WTC11 (cell line): ENCODE measurements around the gene LYRM4. TPM values are rescaled to one million over a fixed set of nuclear protein-coding genes. Genes with fewer than 3 reads are reported as not detected.

ENCODE experiments used
- ATAC-seq: fragments of 200-7000 bp; cut with Tn5 transposase; 2 replicates; pipeline ENCODE4 v1.10.0; 2021; ENCODE audit warnings: mild to moderate bottlenecking, moderate library complexity
- CTCF ChIA-PET: fragments of 300-600 bp; sonication (Branson Sonifier 250); formaldehyde crosslinking; loops from one replicate; lab custom pipeline; 2021; ENCODE audit warnings: antibody characterized with exemption; lab: Charles Lee
- POLR2A ChIA-PET: fragments of 350-600 bp; sonication (Branson Sonifier 250); formaldehyde crosslinking; loops from one replicate; lab custom pipeline; 2021; ENCODE audit warnings: antibody characterized with exemption; lab: Charles Lee
- DNase-seq: peaks from one replicate; pipeline ENCODE4 v3.0.0; 2021; ENCODE audit warnings: low spot score
- H3K27ac Mint-ChIP-seq: 2 replicates; pipeline ENCODE4 v1.8.0; 2021; ENCODE audit warnings: mixed read lengths
- H3K27me3 Mint-ChIP-seq: 2 replicates; pipeline ENCODE4 v1.8.0; 2021; ENCODE audit warnings: low read depth, mild to moderate bottlenecking, moderate library complexity, mixed read lengths
- H3K36me3 Mint-ChIP-seq: 2 replicates; pipeline ENCODE4 v1.8.0; 2021; ENCODE audit warnings: mixed read lengths
- H3K4me1 Mint-ChIP-seq: 2 replicates; pipeline ENCODE4 v1.8.0; 2022; ENCODE audit warnings: mixed read lengths
- H3K4me3 Mint-ChIP-seq: 2 replicates; pipeline ENCODE4 v1.8.0; 2021; ENCODE audit warnings: mild to moderate bottlenecking, moderate library complexity, mixed read lengths
- H3K9me3 Mint-ChIP-seq: 2 replicates; pipeline ENCODE4 v1.8.0; 2021; ENCODE audit warnings: mixed read lengths
- ELF4 ChIP-seq: sonication (generic); formaldehyde crosslinking; IDR thresholded peaks from 2 replicates; pipeline ENCODE4 v1.8.1; 2022; ENCODE audit warnings: low read depth, mild to moderate bottlenecking, moderate library complexity, missing genetic modification reagents
- GABPB1 ChIP-seq: sonication (generic); formaldehyde crosslinking; IDR thresholded peaks from 2 replicates; pipeline ENCODE4 v1.8.1; 2023; ENCODE audit warnings: mild to moderate bottlenecking, missing genetic modification reagents
- NFATC4 ChIP-seq: fragments of 250-450 bp; sonication (Bioruptor Pico); IDR thresholded peaks from 2 replicates; pipeline ENCODE4 v1.9.0; 2021; ENCODE audit warnings: mild to moderate bottlenecking
- NR3C1 ChIP-seq: sonication (generic); formaldehyde crosslinking; conservative IDR thresholded peaks from 2 replicates; pipeline ENCODE4 v1.8.1; 2023; ENCODE audit warnings: low read depth, mild to moderate bottlenecking, missing genetic modification reagents
- SOX15 ChIP-seq: fragments of 250-450 bp; sonication (Bioruptor Pico); IDR thresholded peaks from 2 replicates; pipeline ENCODE4 v1.9.0; 2021; ENCODE audit warnings: mild to moderate bottlenecking
- TEAD1 ChIP-seq: sonication (generic); formaldehyde crosslinking; IDR thresholded peaks from 2 replicates; pipeline ENCODE4 v1.8.0; 2022; ENCODE audit warnings: mild to moderate bottlenecking, missing genetic modification reagents
- ZBTB21 ChIP-seq: sonication (generic); formaldehyde crosslinking; IDR thresholded peaks from 2 replicates; pipeline ENCODE4 v1.8.1; 2023; ENCODE audit warnings: mild to moderate bottlenecking, missing genetic modification reagents, borderline replicate concordance
- ZNF121 ChIP-seq: sonication (generic); formaldehyde crosslinking; IDR thresholded peaks from 2 replicates; pipeline ENCODE4 v1.8.0; 2023; ENCODE audit warnings: missing genetic modification reagents
- ZNF219 ChIP-seq: sonication (generic); formaldehyde crosslinking; IDR thresholded peaks from 2 replicates; pipeline ENCODE4 v1.8.0; 2023; ENCODE audit warnings: missing genetic modification reagents, mild to moderate bottlenecking, borderline replicate concordance
- ZNF263 ChIP-seq: sonication (generic); formaldehyde crosslinking; IDR thresholded peaks from 2 replicates; pipeline ENCODE4 v1.8.1; 2022; ENCODE audit warnings: low read depth, mild to moderate bottlenecking, moderate library complexity, missing genetic modification reagents
- ZNF317 ChIP-seq: sonication (generic); formaldehyde crosslinking; IDR thresholded peaks from 2 replicates; pipeline ENCODE4 v1.8.1; 2023; ENCODE audit warnings: low read depth, mild to moderate bottlenecking, moderate library complexity, missing genetic modification reagents, borderline replicate concordance
- total RNA-seq: library from RNA; stranded (reverse); gene quantifications from 3 replicates; pipeline ENCODE4 v1.2.3, GENCODE V29; 2021
- TF ChIP-seq, protein P1 (sequence below): sonication (generic); formaldehyde crosslinking; IDR thresholded peaks from 2 replicates; pipeline ENCODE4 v1.8.1; 2023; ENCODE audit warnings: mild to moderate bottlenecking, missing genetic modification reagents
- TF ChIP-seq, protein P2 (sequence below): sonication (generic); formaldehyde crosslinking; conservative IDR thresholded peaks from 2 replicates; pipeline ENCODE4 v1.8.1; 2022; ENCODE audit warnings: mild to moderate bottlenecking, missing genetic modification reagents
- TF ChIP-seq, protein P3 (sequence below): fragments of 250-450 bp; sonication (Bioruptor Pico); IDR thresholded peaks from 2 replicates; pipeline ENCODE4 v1.9.0; 2021; ENCODE audit warnings: mild to moderate bottlenecking
- TF ChIP-seq, protein P4 (sequence below): sonication (generic); formaldehyde crosslinking; IDR thresholded peaks from 2 replicates; pipeline ENCODE4 v1.8.0; 2023; ENCODE audit warnings: missing genetic modification reagents, mild to moderate bottlenecking, borderline replicate concordance
- TF ChIP-seq, protein P5 (sequence below): fragments of 250-450 bp; sonication (Bioruptor Pico); IDR thresholded peaks from 2 replicates; pipeline ENCODE4 v1.9.0; 2021; ENCODE audit warnings: mild to moderate bottlenecking, borderline replicate concordance

LYRM4 gene
- total RNA-seq, 1 experiment from 2014 or later = 49.7 TPM

DNA sequence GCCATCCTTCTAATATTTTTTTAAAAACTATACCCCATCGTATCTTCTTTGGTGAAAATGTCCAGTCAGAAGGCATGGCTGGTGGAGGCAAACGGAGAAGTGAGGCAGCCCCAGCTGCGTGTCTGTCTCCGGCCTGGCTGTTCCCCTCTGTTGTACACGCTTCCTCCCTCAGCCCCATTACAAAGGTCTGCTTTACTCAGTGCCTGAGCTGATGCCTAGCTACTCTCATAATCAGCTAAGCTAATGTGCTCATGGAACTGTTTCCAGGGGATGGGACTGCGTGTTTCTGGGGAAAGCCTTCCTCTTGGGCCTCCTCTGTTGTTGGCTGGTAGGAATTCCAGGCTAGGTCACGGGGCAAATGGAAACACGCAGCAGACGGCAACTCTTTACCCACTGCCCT lies 108.3 kb downstream of the LYRM4 start (continued):
- TF ChIP-seq, protein P1, sequence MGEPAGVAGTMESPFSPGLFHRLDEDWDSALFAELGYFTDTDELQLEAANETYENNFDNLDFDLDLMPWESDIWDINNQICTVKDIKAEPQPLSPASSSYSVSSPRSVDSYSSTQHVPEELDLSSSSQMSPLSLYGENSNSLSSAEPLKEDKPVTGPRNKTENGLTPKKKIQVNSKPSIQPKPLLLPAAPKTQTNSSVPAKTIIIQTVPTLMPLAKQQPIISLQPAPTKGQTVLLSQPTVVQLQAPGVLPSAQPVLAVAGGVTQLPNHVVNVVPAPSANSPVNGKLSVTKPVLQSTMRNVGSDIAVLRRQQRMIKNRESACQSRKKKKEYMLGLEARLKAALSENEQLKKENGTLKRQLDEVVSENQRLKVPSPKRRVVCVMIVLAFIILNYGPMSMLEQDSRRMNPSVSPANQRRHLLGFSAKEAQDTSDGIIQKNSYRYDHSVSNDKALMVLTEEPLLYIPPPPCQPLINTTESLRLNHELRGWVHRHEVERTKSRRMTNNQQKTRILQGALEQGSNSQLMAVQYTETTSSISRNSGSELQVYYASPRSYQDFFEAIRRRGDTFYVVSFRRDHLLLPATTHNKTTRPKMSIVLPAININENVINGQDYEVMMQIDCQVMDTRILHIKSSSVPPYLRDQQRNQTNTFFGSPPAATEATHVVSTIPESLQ = no peak
- TF ChIP-seq ZBTB21 (CRISPR knock-in tag) = no peak
- TF ChIP-seq, protein P2, sequence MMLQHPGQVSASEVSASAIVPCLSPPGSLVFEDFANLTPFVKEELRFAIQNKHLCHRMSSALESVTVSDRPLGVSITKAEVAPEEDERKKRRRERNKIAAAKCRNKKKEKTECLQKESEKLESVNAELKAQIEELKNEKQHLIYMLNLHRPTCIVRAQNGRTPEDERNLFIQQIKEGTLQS = no peak
- TF ChIP-seq ZNF219 = no peak
- TF ChIP-seq GABPB1 (CRISPR knock-in tag) = no peak

DNA sequence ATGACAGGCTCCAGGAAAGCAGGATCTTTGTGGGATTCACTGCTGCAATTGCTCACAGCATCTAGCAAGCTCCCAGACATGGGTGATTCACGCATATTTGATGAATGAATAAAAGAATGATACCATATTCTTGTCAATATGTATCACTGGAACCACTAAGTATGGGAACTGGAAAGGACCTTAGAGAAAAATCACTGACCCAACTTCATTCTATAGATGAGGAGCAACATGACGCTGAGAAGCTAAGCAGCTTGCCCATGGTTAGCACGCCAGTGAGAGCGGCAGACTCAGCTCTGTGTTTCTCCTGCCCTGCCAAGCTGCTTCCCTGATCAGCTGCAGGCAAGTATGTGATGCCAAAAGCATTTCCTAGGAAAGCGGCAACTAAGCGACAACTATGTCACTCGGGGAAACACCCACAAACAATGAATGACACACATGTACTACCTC lies 108.8 kb downstream of the LYRM4 start:
- Mint-ChIP-seq H3K27ac (no peak overlapping the region), H3K9me3 (no peaks in the 10 kb centered on the region), H3K36me3 (no peaks in the 10 kb centered on the region), H3K4me3 (no peak overlapping the region), H3K4me1 (peaks cover 2% of the 10 kb centered on the region; the same call in 1 of the 2 replicates), H3K27me3 (no peaks in the 10 kb centered on the region; the same call in 1 of the 2 replicates)
- ChIA-PET POLR2A (no interaction called here), CTCF (interaction anchor here (1.1 to 3.3 kb wide), 2 partner anchors 8 to 23 kb away, joined by 3 to 20 read pairs; no protein-coding TSS in a partner anchor)
- DNase-seq = no peak
- no peak for ATAC-seq
- TF ChIP-seq ELF4 (CRISPR knock-in tag) (no peak), SOX15 (CRISPR knock-in tag) (no peak), ZNF263 (CRISPR knock-in tag) (no peak), TEAD1 (no peak), NR3C1 (no peak), ZNF121 (CRISPR knock-in tag) (no peak), ZNF317 (CRISPR knock-in tag) (no peak), NFATC4 (CRISPR knock-in tag) (no peak)
- TF ChIP-seq, protein P3, sequence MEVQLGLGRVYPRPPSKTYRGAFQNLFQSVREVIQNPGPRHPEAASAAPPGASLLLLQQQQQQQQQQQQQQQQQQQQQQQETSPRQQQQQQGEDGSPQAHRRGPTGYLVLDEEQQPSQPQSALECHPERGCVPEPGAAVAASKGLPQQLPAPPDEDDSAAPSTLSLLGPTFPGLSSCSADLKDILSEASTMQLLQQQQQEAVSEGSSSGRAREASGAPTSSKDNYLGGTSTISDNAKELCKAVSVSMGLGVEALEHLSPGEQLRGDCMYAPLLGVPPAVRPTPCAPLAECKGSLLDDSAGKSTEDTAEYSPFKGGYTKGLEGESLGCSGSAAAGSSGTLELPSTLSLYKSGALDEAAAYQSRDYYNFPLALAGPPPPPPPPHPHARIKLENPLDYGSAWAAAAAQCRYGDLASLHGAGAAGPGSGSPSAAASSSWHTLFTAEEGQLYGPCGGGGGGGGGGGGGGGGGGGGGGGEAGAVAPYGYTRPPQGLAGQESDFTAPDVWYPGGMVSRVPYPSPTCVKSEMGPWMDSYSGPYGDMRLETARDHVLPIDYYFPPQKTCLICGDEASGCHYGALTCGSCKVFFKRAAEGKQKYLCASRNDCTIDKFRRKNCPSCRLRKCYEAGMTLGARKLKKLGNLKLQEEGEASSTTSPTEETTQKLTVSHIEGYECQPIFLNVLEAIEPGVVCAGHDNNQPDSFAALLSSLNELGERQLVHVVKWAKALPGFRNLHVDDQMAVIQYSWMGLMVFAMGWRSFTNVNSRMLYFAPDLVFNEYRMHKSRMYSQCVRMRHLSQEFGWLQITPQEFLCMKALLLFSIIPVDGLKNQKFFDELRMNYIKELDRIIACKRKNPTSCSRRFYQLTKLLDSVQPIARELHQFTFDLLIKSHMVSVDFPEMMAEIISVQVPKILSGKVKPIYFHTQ (CRISPR knock-in tag) = no peak
- TF ChIP-seq, protein P4, sequence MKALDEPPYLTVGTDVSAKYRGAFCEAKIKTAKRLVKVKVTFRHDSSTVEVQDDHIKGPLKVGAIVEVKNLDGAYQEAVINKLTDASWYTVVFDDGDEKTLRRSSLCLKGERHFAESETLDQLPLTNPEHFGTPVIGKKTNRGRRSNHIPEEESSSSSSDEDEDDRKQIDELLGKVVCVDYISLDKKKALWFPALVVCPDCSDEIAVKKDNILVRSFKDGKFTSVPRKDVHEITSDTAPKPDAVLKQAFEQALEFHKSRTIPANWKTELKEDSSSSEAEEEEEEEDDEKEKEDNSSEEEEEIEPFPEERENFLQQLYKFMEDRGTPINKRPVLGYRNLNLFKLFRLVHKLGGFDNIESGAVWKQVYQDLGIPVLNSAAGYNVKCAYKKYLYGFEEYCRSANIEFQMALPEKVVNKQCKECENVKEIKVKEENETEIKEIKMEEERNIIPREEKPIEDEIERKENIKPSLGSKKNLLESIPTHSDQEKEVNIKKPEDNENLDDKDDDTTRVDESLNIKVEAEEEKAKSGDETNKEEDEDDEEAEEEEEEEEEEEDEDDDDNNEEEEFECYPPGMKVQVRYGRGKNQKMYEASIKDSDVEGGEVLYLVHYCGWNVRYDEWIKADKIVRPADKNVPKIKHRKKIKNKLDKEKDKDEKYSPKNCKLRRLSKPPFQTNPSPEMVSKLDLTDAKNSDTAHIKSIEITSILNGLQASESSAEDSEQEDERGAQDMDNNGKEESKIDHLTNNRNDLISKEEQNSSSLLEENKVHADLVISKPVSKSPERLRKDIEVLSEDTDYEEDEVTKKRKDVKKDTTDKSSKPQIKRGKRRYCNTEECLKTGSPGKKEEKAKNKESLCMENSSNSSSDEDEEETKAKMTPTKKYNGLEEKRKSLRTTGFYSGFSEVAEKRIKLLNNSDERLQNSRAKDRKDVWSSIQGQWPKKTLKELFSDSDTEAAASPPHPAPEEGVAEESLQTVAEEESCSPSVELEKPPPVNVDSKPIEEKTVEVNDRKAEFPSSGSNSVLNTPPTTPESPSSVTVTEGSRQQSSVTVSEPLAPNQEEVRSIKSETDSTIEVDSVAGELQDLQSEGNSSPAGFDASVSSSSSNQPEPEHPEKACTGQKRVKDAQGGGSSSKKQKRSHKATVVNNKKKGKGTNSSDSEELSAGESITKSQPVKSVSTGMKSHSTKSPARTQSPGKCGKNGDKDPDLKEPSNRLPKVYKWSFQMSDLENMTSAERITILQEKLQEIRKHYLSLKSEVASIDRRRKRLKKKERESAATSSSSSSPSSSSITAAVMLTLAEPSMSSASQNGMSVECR (CRISPR knock-in tag) = no peak
- TF ChIP-seq, protein P5, sequence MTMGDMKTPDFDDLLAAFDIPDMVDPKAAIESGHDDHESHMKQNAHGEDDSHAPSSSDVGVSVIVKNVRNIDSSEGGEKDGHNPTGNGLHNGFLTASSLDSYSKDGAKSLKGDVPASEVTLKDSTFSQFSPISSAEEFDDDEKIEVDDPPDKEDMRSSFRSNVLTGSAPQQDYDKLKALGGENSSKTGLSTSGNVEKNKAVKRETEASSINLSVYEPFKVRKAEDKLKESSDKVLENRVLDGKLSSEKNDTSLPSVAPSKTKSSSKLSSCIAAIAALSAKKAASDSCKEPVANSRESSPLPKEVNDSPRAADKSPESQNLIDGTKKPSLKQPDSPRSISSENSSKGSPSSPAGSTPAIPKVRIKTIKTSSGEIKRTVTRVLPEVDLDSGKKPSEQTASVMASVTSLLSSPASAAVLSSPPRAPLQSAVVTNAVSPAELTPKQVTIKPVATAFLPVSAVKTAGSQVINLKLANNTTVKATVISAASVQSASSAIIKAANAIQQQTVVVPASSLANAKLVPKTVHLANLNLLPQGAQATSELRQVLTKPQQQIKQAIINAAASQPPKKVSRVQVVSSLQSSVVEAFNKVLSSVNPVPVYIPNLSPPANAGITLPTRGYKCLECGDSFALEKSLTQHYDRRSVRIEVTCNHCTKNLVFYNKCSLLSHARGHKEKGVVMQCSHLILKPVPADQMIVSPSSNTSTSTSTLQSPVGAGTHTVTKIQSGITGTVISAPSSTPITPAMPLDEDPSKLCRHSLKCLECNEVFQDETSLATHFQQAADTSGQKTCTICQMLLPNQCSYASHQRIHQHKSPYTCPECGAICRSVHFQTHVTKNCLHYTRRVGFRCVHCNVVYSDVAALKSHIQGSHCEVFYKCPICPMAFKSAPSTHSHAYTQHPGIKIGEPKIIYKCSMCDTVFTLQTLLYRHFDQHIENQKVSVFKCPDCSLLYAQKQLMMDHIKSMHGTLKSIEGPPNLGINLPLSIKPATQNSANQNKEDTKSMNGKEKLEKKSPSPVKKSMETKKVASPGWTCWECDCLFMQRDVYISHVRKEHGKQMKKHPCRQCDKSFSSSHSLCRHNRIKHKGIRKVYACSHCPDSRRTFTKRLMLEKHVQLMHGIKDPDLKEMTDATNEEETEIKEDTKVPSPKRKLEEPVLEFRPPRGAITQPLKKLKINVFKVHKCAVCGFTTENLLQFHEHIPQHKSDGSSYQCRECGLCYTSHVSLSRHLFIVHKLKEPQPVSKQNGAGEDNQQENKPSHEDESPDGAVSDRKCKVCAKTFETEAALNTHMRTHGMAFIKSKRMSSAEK (CRISPR knock-in tag) = no peak
